ENCODE data around the gene PCLO. TPM values are rescaled to one million over a fixed set of nuclear protein-coding genes. Genes with fewer than 3 reads are reported as not detected.

Gene PCLO
- total RNA-seq, 2 experiments from 2014 or later: 0.35 to 1.4 TPM

GRCh38 chr7:82803411-82803810 is 359.3 kb downstream of the PCLO start:
- intact Hi-C loops (cut with micrococcal nuclease; ENCODE audit: unreplicated experiment): no loop called here
- H3K27ac ChIP-seq (ENCODE audit: low read depth, low read length, poor library complexity, severe bottlenecking): no peak overlapping the region
- H4K20me1 ChIP-seq (ENCODE audit: insufficient read depth, low read length): no peaks in the 10 kb centered on the region
- H3K4me3 ChIP-seq (ENCODE audit: low read depth, low read length, poor library complexity, severe bottlenecking): no peak overlapping the region
- no peaks in the 10 kb centered on the region for H3K79me2 ChIP-seq (ENCODE audit: insufficient read depth, low read depth, low read length)
- H3K9me3 ChIP-seq (ENCODE audit: low read length): no peaks in the 10 kb centered on the region
- no peak for DNase-seq (ENCODE audit: low spot score)
- H3K9me2 ChIP-seq (ENCODE audit: insufficient read depth, low read length): no peaks in the 10 kb centered on the region
- H3K36me3 ChIP-seq (ENCODE audit: insufficient read depth, low read length): no peaks in the 10 kb centered on the region
- TF ChIP-seq EZH2phosphoT487 (IDR thresholded peaks at IDR 0.05; ENCODE audit: borderline replicate concordance, low read depth, low read length): no peak
- TF ChIP-seq, protein P1, sequence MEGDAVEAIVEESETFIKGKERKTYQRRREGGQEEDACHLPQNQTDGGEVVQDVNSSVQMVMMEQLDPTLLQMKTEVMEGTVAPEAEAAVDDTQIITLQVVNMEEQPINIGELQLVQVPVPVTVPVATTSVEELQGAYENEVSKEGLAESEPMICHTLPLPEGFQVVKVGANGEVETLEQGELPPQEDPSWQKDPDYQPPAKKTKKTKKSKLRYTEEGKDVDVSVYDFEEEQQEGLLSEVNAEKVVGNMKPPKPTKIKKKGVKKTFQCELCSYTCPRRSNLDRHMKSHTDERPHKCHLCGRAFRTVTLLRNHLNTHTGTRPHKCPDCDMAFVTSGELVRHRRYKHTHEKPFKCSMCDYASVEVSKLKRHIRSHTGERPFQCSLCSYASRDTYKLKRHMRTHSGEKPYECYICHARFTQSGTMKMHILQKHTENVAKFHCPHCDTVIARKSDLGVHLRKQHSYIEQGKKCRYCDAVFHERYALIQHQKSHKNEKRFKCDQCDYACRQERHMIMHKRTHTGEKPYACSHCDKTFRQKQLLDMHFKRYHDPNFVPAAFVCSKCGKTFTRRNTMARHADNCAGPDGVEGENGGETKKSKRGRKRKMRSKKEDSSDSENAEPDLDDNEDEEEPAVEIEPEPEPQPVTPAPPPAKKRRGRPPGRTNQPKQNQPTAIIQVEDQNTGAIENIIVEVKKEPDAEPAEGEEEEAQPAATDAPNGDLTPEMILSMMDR (conservative IDR thresholded peaks at IDR 0.05; ENCODE audit: low read length): no peak
- ChIA-PET CTCF (ENCODE audit: unreplicated experiment) (no interaction called here), POLR2A (interaction anchor here (1.7 kb wide), 1 partner anchor 14 kb away, joined by 4 read pairs; no protein-coding TSS in a partner anchor)
- H3K4me1 ChIP-seq (ENCODE audit: insufficient read depth, low read length, poor library complexity, severe bottlenecking): no peaks in the 10 kb centered on the region
- no peak overlapping the region for H3K4me2 ChIP-seq (ENCODE audit: low read length)
- no TSS peak for BruUV-seq (replicated peaks)
- H2AFZ ChIP-seq (ENCODE audit: low read length): no peak overlapping the region

GRCh38 chr7:82789883-82790609 is 372.6 kb downstream of the PCLO start:
- no peaks in the 10 kb centered on the region for H3K4me1 ChIP-seq (ENCODE audit: insufficient read depth, low read length, poor library complexity, severe bottlenecking)
- intact Hi-C loops (cut with micrococcal nuclease; ENCODE audit: unreplicated experiment): no loop called here
- no peak overlapping the region for H3K4me2 ChIP-seq (ENCODE audit: low read length)
- H2AFZ ChIP-seq (ENCODE audit: low read length): no peak overlapping the region
- H3K36me3 ChIP-seq (ENCODE audit: insufficient read depth, low read length): no peaks in the 10 kb centered on the region
- H3K79me2 ChIP-seq (ENCODE audit: insufficient read depth, low read depth, low read length): no peaks in the 10 kb centered on the region
- CTCF ChIA-PET (ENCODE audit: unreplicated experiment): no interaction called here
- H3K9me2 ChIP-seq (ENCODE audit: insufficient read depth, low read length): no peaks in the 10 kb centered on the region
- TF ChIP-seq EZH2phosphoT487 (IDR thresholded peaks at IDR 0.05; ENCODE audit: borderline replicate concordance, low read depth, low read length): no peak
- TF ChIP-seq, protein P1 (conservative IDR thresholded peaks at IDR 0.05; ENCODE audit: low read length): no peak
- H4K20me1 ChIP-seq (ENCODE audit: insufficient read depth, low read length): no peaks in the 10 kb centered on the region
- no peaks in the 10 kb centered on the region for H3K9me3 ChIP-seq (ENCODE audit: low read length)
- BruUV-seq (replicated peaks): no TSS peak
- POLR2A ChIA-PET: interaction anchor here (0.7 to 1.3 kb wide), 2 partner anchors 14 to 89 kb away, joined by 3 to 4 read pairs; no protein-coding TSS in a partner anchor
- no peak overlapping the region for H3K4me3 ChIP-seq (ENCODE audit: low read depth, low read length, poor library complexity, severe bottlenecking)
- DNase-seq (ENCODE audit: low spot score): no peak
- H3K27ac ChIP-seq (ENCODE audit: low read depth, low read length, poor library complexity, severe bottlenecking): no peak overlapping the region

DNA sequence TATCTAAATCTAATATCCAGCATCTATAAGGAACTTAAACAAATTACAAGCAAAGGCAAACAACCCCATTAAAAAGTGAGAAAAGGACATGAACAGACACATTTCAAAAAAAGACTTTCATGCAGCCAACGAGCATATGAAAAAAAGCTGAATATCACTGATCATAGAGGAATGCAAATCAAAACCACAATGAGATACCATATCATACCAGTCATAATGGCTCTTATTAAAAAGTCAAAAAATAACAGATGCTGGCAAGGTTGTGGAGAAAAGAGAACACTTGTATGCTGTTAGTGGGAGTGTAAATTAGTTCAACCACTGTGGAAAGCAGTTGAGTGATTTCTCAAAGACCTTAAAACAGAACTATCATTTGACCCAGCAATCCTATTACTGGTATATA is 384.7 kb downstream of the PCLO start:
- no peaks in the 10 kb centered on the region for H4K20me1 ChIP-seq (ENCODE audit: insufficient read depth, low read length)
- H3K9me3 ChIP-seq (ENCODE audit: low read length): no peaks in the 10 kb centered on the region
- no peak overlapping the region for H3K4me2 ChIP-seq (ENCODE audit: low read length)
- no peaks in the 10 kb centered on the region for H3K9me2 ChIP-seq (ENCODE audit: insufficient read depth, low read length)
- no peaks in the 10 kb centered on the region for H3K4me1 ChIP-seq (ENCODE audit: insufficient read depth, low read length, poor library complexity, severe bottlenecking)
- no peak for DNase-seq (ENCODE audit: low spot score)
- no peaks in the 10 kb centered on the region for H3K79me2 ChIP-seq (ENCODE audit: insufficient read depth, low read depth, low read length)
- no TSS peak for BruUV-seq (replicated peaks)
- H3K27ac ChIP-seq (ENCODE audit: low read depth, low read length, poor library complexity, severe bottlenecking): no peak overlapping the region
- CTCF ChIA-PET (ENCODE audit: unreplicated experiment): no interaction called here
- intact Hi-C loops (cut with micrococcal nuclease; ENCODE audit: unreplicated experiment): no loop called here
- POLR2A ChIA-PET: no interaction called here
- no peaks in the 10 kb centered on the region for H3K36me3 ChIP-seq (ENCODE audit: insufficient read depth, low read length)
- no peak for TF ChIP-seq EZH2phosphoT487 (IDR thresholded peaks at IDR 0.05; ENCODE audit: borderline replicate concordance, low read depth, low read length)
- TF ChIP-seq, protein P1 (conservative IDR thresholded peaks at IDR 0.05; ENCODE audit: low read length): no peak
- no peak overlapping the region for H2AFZ ChIP-seq (ENCODE audit: low read length)
- no peak overlapping the region for H3K4me3 ChIP-seq (ENCODE audit: low read depth, low read length, poor library complexity, severe bottlenecking)
